ENCODE measurements around the gene ZNF385C.

The ZNF385C gene

GRCh38 chr17:41982026-41982760, 116.1 kb downstream of the ZNF385C start:
- no peak for DNase-seq

- no peak for DNase-seq
These were observed 120.3 kb downstream of the ZNF385C start for GRCh38 chr17:41977991-41978390.

DNA sequence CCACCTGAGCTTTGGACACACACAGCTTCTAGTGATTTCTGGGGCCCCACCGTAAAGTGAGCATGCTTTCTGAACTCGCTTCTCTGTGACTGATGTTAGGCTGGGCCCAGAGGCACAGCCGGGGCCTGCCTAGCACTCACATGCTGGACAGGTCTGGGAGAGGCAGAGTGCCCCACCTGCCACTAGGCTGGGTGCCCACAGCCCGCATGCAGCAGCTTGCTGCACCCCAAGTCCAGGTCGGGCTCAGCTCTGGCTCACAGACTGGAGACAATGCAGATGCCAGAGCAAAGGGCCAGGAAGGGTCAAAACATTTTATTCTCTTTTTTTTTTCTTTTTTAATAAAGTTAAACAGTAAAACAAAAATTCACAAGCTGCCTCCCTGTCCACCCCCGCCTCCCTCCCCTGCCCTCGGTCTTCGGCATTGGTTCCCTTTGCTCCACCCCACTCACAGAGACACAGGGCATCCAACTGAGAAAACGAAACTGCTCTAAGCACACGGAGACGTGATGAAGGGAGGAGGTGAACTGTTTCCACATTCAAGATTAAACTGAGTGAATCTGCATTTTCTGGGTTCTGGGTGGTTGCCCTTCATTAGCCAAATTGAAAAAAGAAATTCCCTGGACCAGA, 122.0 kb downstream of the ZNF385C start:
- no peak for DNase-seq
